HG03045 (cell line): Measurements from ENCODE around the gene SLC25A2.
"Not testable (repeated sequence)": the region's sequence is repeated elsewhere in the genome, so short reads cannot be mapped to it uniquely, and the experiment has no call there.

ENCODE experiments used
- ATAC-seq: cut with Tn5 transposase; IDR thresholded peaks from one replicate; pipeline ENCODE4 v1.9.1; 2021; ENCODE audit warnings: mild to moderate bottlenecking, moderate library complexity; ENCODE audit not compliant: unreplicated experiment

Gene SLC25A2

GRCh38 chr5:141303756-141304155 lies at the start of gene SLC25A2:
SLC25A2 (minus strand) TSS chr5:141304049; CDS start chr5:141303865, 184 bp downstream.
- no peak for ATAC-seq

- ATAC-seq = no peak
Observed at GRCh38 chr5:141351591-141351990, 47.7 kb upstream of the SLC25A2 start.

- ATAC-seq = no peak
Observed at GRCh38 chr5:141349917-141350619, 46.2 kb upstream of the SLC25A2 start, which contains the start of gene PCDHGB1. PCDHGB1 (plus strand) TSS chr5:141350099; CDS start chr5:141350261, 162 bp downstream.

GRCh38 chr5:141346017-141346416 lies 42.2 kb upstream of the SLC25A2 start:
- not testable (repeated sequence) for ATAC-seq

- ATAC-seq = no peak
Observed at GRCh38 chr5:141345327-141345726, 41.5 kb upstream of the SLC25A2 start.

- ATAC-seq = no peak
Observed at GRCh38 chr5:141343953-141344463, 40.2 kb upstream of the SLC25A2 start.

- ATAC-seq = no peak
Observed at GRCh38 chr5:141343242-141343952, 39.5 kb upstream of the SLC25A2 start, which contains the start of gene PCDHGA3. PCDHGA3 (plus strand) TSS chr5:141343829; CDS start chr5:141344034, 205 bp downstream.

GRCh38 chr5:141342773-141343172 lies 38.9 kb upstream of the SLC25A2 start:
- no peak for ATAC-seq

GRCh38 chr5:141340781-141341354 lies 37.0 kb upstream of the SLC25A2 start:
- not testable (repeated sequence) for ATAC-seq

- ATAC-seq = no peak
Observed at GRCh38 chr5:141338538-141339306, 34.9 kb upstream of the SLC25A2 start, which contains the start of gene PCDHGA2. PCDHGA2 (plus strand) TSS chr5:141338760.

- not testable (repeated sequence) for ATAC-seq
Observed at GRCh38 chr5:141332571-141332970, 28.7 kb upstream of the SLC25A2 start.

- ATAC-seq = no peak
Observed at GRCh38 chr5:141330299-141331080, 26.6 kb upstream of the SLC25A2 start, which contains the start of gene PCDHGA1. PCDHGA1 (plus strand) TSS chr5:141330514.

- no peak for ATAC-seq
Observed at GRCh38 chr5:141328231-141328630, 24.4 kb upstream of the SLC25A2 start.

GRCh38 chr5:141326088-141326854 lies 22.4 kb upstream of the SLC25A2 start:
- ATAC-seq = peak; percentile 82

GRCh38 chr5:141322261-141322660 lies 18.4 kb upstream of the SLC25A2 start:
- ATAC-seq = no peak

GRCh38 chr5:141320225-141321169 lies 16.6 kb upstream of the SLC25A2 start, which contains the start of gene TAF7:
TAF7 (minus strand) TSS chr5:141320784; CDS start chr5:141320044, 740 bp downstream.
- ATAC-seq = peak; percentile 94

GRCh38 chr5:141319699-141320098 lies 15.8 kb upstream of the SLC25A2 start:
- no peak for ATAC-seq

GRCh38 chr5:141319202-141319601 lies 15.4 kb upstream of the SLC25A2 start:
- ATAC-seq = no peak
